H9 (cell line): ENCODE results near the gene NEURL3. TPM values are rescaled to one million over a fixed set of nuclear protein-coding genes. Genes with fewer than 3 reads are reported as not detected.

ENCODE experiments used
- DNase-seq: peaks from one replicate; pipeline ENCODE4 v3.0.0-alpha.2; 2017
- H2AFZ ChIP-seq: one replicate; pipeline ENCODE4 v1.6.1; 2013; ENCODE audit warnings: mild to moderate bottlenecking, low read length, control low read depth, moderate library complexity
- H2AK5ac ChIP-seq: 2 replicates; pipeline ENCODE4 v1.6.1; 2013; ENCODE audit warnings: low read length, control low read depth, mixed read lengths; ENCODE audit not compliant: insufficient read length
- H2BK120ac ChIP-seq: one replicate; pipeline ENCODE4 v1.6.1; 2013; ENCODE audit warnings: low read depth, mild to moderate bottlenecking, low read length, control low read depth, inconsistent platforms; ENCODE audit not compliant: poor library complexity, severe bottlenecking
- H2BK12ac ChIP-seq: 2 replicates; pipeline ENCODE4 v1.6.1; 2013; ENCODE audit warnings: low read length, control low read depth, mixed read lengths, low read depth; ENCODE audit not compliant: insufficient read length
- H2BK15ac ChIP-seq: 2 replicates; pipeline ENCODE4 v1.6.1; 2013; ENCODE audit warnings: low read depth, low read length, control low read depth
- H2BK20ac ChIP-seq: one replicate; pipeline ENCODE4 v1.6.1; 2013; ENCODE audit warnings: low read depth, mild to moderate bottlenecking, low read length, control low read depth, inconsistent platforms; ENCODE audit not compliant: poor library complexity, severe bottlenecking
- H2BK5ac ChIP-seq: 2 replicates; pipeline ENCODE4 v1.6.1; 2013; ENCODE audit warnings: low read length, control low read depth, mixed read lengths; ENCODE audit not compliant: insufficient read length
- H3K14ac ChIP-seq: 2 replicates; pipeline ENCODE4 v1.6.1; 2013; ENCODE audit warnings: low read length, control low read depth; ENCODE audit not compliant: insufficient read depth
- H3K18ac ChIP-seq: 2 replicates; pipeline ENCODE4 v1.6.1; 2013; ENCODE audit warnings: low read depth, mild to moderate bottlenecking, mixed read lengths, low read length, control low read depth; ENCODE audit not compliant: insufficient read length
- H3K23ac ChIP-seq: 2 replicates; pipeline ENCODE4 v1.6.1; 2013; ENCODE audit warnings: low read length, control low read depth, mixed read lengths, low read depth; ENCODE audit not compliant: insufficient read length
- H3K23me2 ChIP-seq: 2 replicates; pipeline ENCODE4 v1.6.1; 2013; ENCODE audit warnings: low read depth, mild to moderate bottlenecking, mixed read lengths, low read length, control low read depth; ENCODE audit not compliant: insufficient read length, poor library complexity, severe bottlenecking
- H3K27ac ChIP-seq: 2 replicates; pipeline ENCODE4 v1.5.1; 2013; ENCODE audit warnings: low read length, control low read depth, mixed read lengths, low read depth; ENCODE audit not compliant: insufficient read length
- H3K27me3 ChIP-seq: 2 replicates; pipeline ENCODE4 v1.6.1; 2013; ENCODE audit warnings: low read length, control low read depth, inconsistent platforms; ENCODE audit not compliant: insufficient read depth
- H3K4ac ChIP-seq: 2 replicates; pipeline ENCODE4 v1.6.1; 2013; ENCODE audit warnings: low read depth, mild to moderate bottlenecking, control low read depth, inconsistent platforms, low read length, moderate library complexity
- H3K4me1 ChIP-seq: 2 replicates; pipeline ENCODE4 v1.6.1; 2013; ENCODE audit warnings: low read length, control low read depth, inconsistent platforms; ENCODE audit not compliant: insufficient read depth
- H3K4me2 ChIP-seq: 2 replicates; pipeline ENCODE4 v1.6.1; 2013; ENCODE audit warnings: low read length, control low read depth, mixed read lengths; ENCODE audit not compliant: insufficient read length, insufficient read depth
- H3K56ac ChIP-seq: 2 replicates; pipeline ENCODE4 v1.6.1; 2013; ENCODE audit warnings: low read depth, mild to moderate bottlenecking, mixed read lengths, low read length, control low read depth; ENCODE audit not compliant: insufficient read length
- H3K79me1 ChIP-seq: 2 replicates; pipeline ENCODE4 v1.6.1; 2013; ENCODE audit warnings: low read depth, mild to moderate bottlenecking, moderate library complexity, low read length, control low read depth, inconsistent platforms; ENCODE audit not compliant: insufficient read depth, poor library complexity, severe bottlenecking
- H3K79me2 ChIP-seq: 2 replicates; pipeline ENCODE4 v1.6.1; 2013; ENCODE audit warnings: low read length, control low read depth, inconsistent platforms; ENCODE audit not compliant: insufficient read depth
- H3K9ac ChIP-seq: 2 replicates; pipeline ENCODE4 v1.6.1; 2013; ENCODE audit warnings: low read length, control low read depth, mixed read lengths; ENCODE audit not compliant: insufficient read length; ENCODE audit errors: extremely low read depth
- H3K9me3 ChIP-seq: one replicate; pipeline ENCODE4 v1.6.1; 2013; ENCODE audit warnings: low read depth, low read length, inconsistent platforms; ENCODE audit not compliant: control insufficient read depth
- H3T11ph ChIP-seq: one replicate; pipeline ENCODE4 v1.6.1; 2013; ENCODE audit warnings: mild to moderate bottlenecking, low read length, control low read depth, inconsistent platforms
- H4K20me1 ChIP-seq: one replicate; pipeline ENCODE4 v1.6.1; 2013; ENCODE audit not compliant: control insufficient read depth, insufficient read length, insufficient read depth
- H4K5ac ChIP-seq: 2 replicates; pipeline ENCODE4 v1.6.1; 2013; ENCODE audit warnings: low read depth, mild to moderate bottlenecking, mixed read lengths, low read length, control low read depth; ENCODE audit not compliant: insufficient read length
- H4K8ac ChIP-seq: replicated peaks from 2 replicates; pipeline ENCODE4 v1.6.1; 2013; ENCODE audit warnings: low read length, control low read depth, mixed read lengths, low read depth; ENCODE audit not compliant: insufficient read length
- H4K91ac ChIP-seq: 2 replicates; pipeline ENCODE4 v1.6.1; 2013; ENCODE audit warnings: low read depth, mild to moderate bottlenecking, moderate library complexity, mixed read lengths, low read length, control low read depth; ENCODE audit not compliant: insufficient read length
- H3K27ac Mint-ChIP-seq, 3 experiments: 2 replicates in 2 of 3; 3 replicates in 1 of 3; pipeline ENCODE4 v1.8.0; 2020 to 2021; ENCODE audit warnings: mixed read lengths in 3 of 3, mild to moderate bottlenecking in 1 of 3, moderate library complexity in 1 of 3
- H3K27me3 Mint-ChIP-seq: 2 replicates; pipeline ENCODE4 v1.8.0; 2021; ENCODE audit warnings: low read depth, mild to moderate bottlenecking, moderate library complexity, mixed read lengths
- H3K36me3 Mint-ChIP-seq, 3 experiments: 2 replicates in 2 of 3; 3 replicates in 1 of 3; pipeline ENCODE4 v1.8.0; 2020 to 2021; ENCODE audit warnings: low read depth in 3 of 3, mixed read lengths in 3 of 3; ENCODE audit not compliant: insufficient read depth in 1 of 3
- H3K4me1 Mint-ChIP-seq, 2 experiments: 2 replicates each; pipeline ENCODE4 v1.8.0; 2020; ENCODE audit warnings: mixed read lengths in 2 of 2
- H3K4me3 Mint-ChIP-seq, 2 experiments: 2 replicates in 1 of 2; 3 replicates in 1 of 2; pipeline ENCODE4 v1.8.0; 2020 to 2021; ENCODE audit warnings: mild to moderate bottlenecking in 2 of 2, mixed read lengths in 2 of 2, moderate library complexity in 1 of 2
- H3K9me3 Mint-ChIP-seq, 2 experiments: 2 replicates in 1 of 2; 3 replicates in 1 of 2; pipeline ENCODE4 v1.8.0; 2020; ENCODE audit warnings: mild to moderate bottlenecking in 2 of 2, mixed read lengths in 2 of 2, moderate library complexity in 1 of 2
- CTCF ChIP-seq: fragments of 200-600 bp; sonication (generic); conservative IDR thresholded peaks from 3 replicates; pipeline ENCODE4 v1.8.0; 2021; ENCODE audit warnings: antibody characterized with exemption, mild to moderate bottlenecking
- WGBS: extraction: QIAGEN DNeasy Blood & Tissue Kit; methylation state at CpG from one replicate; pipeline ENCODE4 v1.1.7; 2013; ENCODE audit warnings: missing lambda C conversion rate, low lambda C conversion rate, mixed read lengths; ENCODE audit not compliant: insufficient read length; ENCODE audit errors: extremely low coverage; 5-methylcytosine and 5-hydroxymethylcytosine counted together
- total RNA-seq: library from RNA; stranded (reverse); gene quantifications from 2 replicates; pipeline ENCODE4 v1.2.1, GENCODE V29; 2021

The NEURL3 gene
- total RNA-seq, 1 experiment from 2014 or later, result not detected

DNA sequence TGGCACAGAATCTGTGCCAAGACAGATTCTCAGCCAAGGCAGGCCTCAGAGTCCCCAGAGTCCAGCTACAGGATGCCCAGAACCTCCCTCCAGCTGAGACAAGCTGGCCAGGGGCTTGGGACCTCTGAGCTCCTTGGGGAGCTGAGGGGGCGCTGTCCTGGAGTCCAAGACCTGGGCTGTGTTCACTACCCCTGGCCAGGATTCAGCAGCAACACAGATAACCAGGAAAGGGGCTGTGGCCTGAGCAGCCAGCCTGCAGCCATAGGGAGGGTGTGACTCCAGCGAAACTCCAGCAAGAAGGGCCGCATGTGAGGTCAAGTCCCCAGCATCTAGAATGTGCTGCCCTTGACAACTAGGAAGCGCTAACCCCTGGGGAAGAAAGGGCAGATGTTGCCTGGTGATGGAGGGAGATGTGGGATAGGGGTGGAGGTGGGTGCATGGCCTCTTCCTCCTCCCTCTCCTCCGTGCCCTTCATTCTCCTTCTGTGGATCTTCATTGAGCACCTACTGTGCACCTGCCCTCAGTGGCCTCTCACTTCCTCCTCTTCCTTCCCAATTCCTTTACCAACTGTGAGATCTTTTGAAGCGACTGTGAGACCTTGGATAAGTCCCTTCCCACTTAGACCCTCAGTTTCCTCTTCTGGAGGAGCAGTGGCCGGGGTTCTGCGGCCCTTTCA is 23.7 kb upstream of the NEURL3 start:
- TF ChIP-seq CTCF, result 0 out of 3 replicates have a peak, but pooled peaks have one; percentile 11
- Histone ChIP-seq H3K23ac (no peak overlapping the region), H3K4me2 (no peak overlapping the region), H3K27me3 (no peaks in the 10 kb centered on the region), H3K9me3 (no peaks in the 10 kb centered on the region), H2AFZ (no peak overlapping the region), H3K79me1 (no peaks in the 10 kb centered on the region), H2BK5ac (no peak overlapping the region), H3K56ac (no peak overlapping the region), H4K5ac (no peak overlapping the region), H2BK12ac (no peak overlapping the region), H4K20me1 (no peaks in the 10 kb centered on the region), H4K91ac (no peak overlapping the region), H3K18ac (no peak overlapping the region), H3K23me2 (peaks cover 2% of the 10 kb centered on the region), H2BK20ac (no peak overlapping the region), H3K4ac (no peak overlapping the region), H4K8ac (no peak overlapping the region), H3K27ac (no peak overlapping the region), H2AK5ac (no peak overlapping the region), H3K14ac (no peak overlapping the region), H2BK15ac (no peak overlapping the region), H3K9ac (no peak overlapping the region), H3T11ph (no peak overlapping the region), H3K79me2 (no peaks in the 10 kb centered on the region), H2BK120ac (no peak overlapping the region), H3K4me1 (peaks cover 3% of the 10 kb centered on the region; the same call in 1 of the 2 replicates)
- peaks cover 70% of the 10 kb centered on the region for H3K27me3 Mint-ChIP-seq
- peak overlapping the region in 1 of 2 experiments; percentile 24; a peak in 1 of 5 replicates for H3K4me3 Mint-ChIP-seq
- no peaks in the 10 kb centered on the region for H3K36me3 Mint-ChIP-seq
- H3K4me1 Mint-ChIP-seq, result peaks cover 15 to 29% of the 10 kb centered on the region in 2 experiments
- H3K9me3 Mint-ChIP-seq, result no peaks in the 10 kb centered on the region
- H3K27ac Mint-ChIP-seq, result no peak overlapping the region
- no peak for DNase-seq
- WGBS, result no CpG with 5 or more reads among the region's 8 CpGs
